HL-60/S4 treated with retinoic acid at 250 ng/mL for 4 days and 3 days (cell line): ENCODE measurements around the gene PNCK.

Source experiments
- in situ Hi-C: fragments of 300-500 bp; cut with MboI; formaldehyde crosslinking; loops from 2 replicates; pipeline ENCODE4 v1.7.0; 2022; ENCODE audit warnings: low sequenced_read_pairs

The PNCK gene

DNA sequence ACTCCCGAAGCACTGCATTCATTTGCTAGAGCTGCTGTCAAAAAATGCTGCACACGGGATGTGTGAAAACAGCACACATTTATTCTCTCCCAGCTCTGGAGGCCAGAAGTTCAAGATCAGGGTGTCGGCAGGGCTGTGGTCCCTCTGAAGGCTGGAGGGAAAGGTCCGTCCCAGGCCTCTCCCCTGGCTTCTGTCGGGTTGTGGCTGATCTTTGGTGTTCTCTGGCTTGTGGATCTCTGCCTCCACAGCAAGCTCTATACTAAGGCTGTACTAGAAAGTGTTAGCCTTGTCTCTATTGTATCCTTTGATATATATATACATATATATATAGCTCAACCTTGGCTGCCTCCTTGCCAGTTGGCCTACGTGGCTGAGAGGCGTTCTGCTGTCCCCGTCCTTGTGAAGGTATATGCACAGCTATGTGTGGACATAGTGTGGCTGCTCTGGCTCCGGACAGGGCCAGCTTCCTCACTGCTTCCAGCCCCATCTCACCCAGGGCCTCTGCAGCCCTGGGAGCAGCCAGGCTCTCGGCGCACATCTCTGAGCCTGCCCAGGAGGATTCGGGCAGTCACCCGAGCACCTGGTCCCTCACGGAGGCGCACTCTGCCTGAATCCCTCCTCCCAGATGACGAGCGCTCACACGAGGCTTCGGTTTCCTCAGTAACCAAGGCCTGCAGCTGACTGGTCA lies 41.6 kb downstream of the PNCK start:
- in situ Hi-C loops, result no loop called here

DNA sequence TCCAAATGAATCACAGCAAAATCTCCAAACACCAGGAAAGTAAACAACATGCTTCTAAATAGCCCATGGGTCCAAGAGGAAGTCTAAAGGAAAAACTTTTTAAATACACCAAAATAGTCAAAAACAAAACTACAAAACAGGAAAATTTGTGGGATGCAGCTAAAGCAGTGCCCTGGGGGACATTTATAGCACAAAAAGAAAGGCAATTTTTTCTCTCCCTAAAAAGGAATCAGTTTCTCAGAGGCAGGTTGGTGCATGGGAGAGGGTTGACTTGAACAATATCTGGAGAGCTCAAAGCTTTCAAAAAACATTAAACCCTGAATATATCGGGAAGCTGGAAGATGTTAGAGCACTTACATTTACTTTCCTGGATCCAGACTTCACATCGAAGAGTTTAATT lies 42.3 kb downstream of the PNCK start:
- in situ Hi-C loops, result no loop called here

DNA sequence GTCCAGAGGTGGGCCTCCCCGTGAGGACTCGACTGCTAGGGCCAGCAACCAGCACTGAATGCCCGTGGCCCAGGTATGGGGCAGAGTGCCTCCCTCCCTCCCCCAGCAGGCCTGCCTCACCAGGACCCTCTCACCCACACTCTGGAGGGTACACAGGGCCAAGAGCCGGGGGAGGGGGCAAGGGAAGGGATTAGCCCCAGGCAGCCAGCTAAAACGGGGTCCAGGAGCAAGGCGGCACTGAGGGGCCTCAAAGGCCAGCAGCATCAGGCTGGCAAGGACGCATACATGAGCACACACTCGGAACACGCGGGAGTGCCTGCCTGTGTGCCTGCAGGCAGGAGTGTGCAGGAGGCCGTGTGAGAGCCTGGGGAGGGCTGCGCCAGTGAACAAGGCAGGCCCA lies 44.9 kb downstream of the PNCK start:
- in situ Hi-C loops, result no loop called here

DNA sequence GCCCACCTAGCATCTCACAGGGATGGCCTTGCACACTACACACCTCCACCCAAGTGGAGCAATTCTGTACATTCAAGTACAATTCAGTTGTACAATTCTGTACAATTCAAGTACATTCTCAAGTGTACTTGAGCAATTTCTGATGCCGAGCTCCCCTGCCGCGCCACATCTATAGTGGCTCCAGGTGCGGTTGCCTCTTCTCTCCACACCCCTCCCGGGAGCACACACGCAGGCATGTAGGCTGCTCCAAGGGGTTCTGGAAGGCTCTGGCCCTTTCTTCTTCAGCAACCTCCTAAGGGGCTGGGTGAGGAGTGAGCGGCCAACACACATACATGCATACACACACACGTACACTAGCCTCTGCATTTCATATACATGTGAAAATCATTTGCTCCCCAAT lies 45.5 kb downstream of the PNCK start:
- in situ Hi-C loops, result no loop called here

DNA sequence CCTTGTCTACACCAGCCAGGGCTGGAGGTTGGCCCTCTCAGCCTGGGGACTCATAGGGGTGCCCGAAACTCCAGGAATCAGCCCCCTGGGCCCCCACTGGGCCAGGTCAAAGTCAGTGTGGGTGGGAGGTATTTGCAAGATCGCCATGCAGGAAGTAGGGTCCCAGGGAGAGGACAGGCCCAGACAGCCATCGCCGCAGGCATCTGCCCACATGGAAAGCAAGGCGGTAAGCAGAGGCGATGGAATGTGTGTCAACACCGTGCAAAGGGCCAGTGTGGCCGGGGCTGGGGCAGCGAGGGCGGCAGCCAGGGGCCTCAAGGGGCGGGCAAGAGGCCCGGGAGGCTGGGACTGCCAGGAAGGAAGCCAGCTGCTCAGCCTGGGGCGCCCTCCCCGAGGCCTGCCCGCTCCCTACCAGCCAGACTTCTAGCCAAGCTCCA lies 45.9 kb downstream of the PNCK start:
- in situ Hi-C loops, result no loop called here

DNA sequence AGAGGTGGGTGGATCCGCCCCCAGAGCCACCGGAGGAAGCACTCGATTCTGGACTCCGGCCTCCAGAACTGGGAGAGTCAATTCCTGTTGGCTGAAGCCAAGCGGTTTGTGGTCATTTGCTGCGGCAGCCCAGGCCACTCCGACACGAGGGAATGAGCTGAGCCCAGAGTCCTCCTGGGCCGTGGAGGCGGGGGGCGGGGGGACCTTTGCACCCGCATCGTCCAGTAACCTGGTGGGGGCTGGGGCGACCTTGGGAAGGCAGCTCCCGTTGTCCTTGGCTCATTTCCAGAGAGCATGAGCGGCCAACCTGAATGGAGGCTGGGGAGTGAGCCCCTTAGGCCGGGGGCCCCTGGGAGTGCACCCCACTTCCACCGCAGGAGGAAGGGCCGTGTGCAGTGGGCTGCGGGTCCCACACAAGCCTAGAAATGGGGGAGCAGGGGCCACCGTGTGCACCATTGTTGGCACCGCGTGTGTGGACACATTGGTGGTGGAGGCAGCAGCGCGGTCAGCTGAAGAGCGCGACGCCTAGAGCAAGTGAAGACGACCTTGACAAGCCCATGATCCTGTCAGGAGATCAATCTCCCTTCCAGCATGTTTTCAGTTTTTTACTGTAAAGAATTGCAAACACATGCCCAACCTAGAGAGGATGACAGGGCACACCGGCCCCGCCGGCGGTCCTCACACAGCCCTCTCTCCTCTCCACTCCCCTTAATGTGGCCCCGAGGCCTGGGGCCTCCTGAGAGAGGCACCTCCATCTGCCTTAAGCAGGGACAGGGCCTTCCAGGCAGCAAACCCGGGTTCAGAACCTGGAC lies 46.5 kb downstream of the PNCK start:
- in situ Hi-C loops, result no loop called here

DNA sequence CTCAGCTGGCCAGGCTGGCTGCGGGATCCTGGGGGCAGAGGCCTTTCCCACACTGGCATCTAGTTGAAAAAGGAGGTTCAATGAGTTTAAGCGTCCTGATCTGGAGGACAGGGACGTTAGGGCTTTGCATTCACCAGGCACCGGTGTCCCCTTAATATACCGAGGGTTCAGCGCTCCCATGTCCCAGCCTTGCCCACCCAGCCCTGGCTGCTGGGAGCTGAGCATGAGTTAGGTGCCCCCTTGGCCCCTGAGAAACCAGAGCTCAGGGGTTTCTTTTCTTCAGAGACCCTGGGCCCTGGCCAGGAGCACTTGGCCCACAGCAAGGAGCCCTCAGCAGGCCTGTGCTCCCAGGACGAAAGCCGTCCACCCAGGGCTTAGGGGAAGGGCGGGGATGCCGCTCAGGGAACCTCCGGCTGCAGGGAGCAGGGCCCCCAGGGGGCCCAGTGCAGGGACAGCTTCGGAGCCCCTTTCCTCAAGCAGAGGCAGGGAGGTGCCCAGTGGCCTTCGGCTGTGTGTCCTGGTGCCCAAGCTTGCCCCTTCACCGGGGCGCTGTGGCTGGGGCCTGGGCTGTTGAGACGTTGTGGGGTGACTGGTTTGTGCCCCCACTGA lies 47.5 kb downstream of the PNCK start:
- in situ Hi-C loops, result no loop called here

DNA sequence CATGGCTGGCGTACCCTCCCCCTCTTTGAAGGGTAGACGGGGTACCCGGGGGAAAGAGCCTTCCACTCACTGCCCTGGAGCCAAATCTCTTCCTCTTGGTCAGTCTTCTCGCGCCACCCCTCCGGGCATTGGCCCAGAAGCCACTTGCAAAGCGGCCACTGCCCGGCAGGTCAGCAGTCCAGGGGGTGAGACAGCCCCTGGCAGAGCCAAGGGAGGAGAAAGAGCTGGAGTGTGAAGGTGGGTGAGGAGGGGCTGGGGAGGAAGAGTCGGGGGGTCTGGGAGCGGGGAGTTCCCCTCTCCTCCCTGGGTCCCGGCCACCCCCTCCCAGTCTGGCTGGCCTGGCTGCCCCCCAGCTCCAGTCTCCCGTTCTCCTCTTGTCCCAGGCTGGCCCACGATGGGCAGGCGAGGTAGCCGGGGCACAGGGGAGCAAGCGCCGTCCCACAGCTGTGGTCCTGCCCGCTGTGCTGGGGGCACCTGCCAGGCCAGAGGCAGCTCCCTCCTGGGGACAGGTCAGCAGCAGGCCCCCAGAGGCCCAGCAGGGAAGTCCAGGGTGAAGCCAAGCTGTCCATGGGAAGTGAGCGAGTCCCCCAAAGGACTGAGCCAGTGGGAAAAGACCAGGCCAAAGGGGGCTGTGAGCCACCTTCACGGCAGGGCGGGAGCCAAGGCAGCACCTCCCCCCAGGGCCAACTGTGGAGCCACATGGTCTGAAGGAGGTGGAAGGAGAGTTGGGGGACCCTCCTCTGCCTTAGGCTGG lies 48.2 kb downstream of the PNCK start:
- in situ Hi-C loops, result no loop called here

DNA sequence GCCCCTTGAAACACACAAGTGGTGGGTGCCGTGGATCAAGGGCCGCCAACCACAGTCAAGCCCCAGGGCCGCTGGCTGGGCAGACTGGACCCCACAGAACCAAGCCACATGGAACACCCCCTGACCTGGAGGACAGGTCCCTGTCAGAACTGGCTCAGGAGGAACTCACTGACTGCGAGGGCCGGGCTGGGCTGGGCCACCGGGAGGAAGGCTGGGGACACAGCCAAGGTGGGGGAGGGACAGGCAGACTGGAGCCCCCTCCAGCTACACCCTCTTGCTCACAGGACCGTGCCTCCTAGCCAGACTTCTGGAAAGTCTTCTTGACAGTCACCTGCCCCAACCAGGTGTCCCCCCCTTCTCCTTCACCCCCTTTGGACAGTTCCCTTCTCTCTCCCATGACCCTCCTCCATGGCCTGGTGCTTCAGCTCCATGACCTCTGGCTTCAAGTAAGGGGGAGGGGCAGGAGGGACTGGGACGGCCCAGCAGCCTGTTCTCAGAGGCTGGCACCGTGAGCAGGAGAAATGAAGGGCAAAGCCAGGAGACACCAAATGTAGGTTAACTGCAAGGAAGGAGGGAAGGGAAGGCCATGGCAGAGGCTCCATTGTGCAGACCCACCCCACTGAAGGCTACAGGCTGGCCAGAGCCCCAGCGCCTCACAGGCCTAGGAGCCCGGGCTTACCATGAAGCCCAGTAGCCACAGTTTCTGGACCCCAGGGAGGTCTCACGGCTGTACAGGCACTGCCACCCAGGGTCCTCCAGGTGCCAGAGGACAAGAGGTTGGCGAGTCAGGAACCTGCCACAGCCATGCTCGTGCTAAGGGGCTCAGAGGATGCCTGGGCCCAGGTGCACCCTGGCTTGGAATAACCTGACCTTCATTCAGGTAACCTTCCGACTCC lies 49.2 kb downstream of the PNCK start:
- in situ Hi-C loops, result no loop called here

DNA sequence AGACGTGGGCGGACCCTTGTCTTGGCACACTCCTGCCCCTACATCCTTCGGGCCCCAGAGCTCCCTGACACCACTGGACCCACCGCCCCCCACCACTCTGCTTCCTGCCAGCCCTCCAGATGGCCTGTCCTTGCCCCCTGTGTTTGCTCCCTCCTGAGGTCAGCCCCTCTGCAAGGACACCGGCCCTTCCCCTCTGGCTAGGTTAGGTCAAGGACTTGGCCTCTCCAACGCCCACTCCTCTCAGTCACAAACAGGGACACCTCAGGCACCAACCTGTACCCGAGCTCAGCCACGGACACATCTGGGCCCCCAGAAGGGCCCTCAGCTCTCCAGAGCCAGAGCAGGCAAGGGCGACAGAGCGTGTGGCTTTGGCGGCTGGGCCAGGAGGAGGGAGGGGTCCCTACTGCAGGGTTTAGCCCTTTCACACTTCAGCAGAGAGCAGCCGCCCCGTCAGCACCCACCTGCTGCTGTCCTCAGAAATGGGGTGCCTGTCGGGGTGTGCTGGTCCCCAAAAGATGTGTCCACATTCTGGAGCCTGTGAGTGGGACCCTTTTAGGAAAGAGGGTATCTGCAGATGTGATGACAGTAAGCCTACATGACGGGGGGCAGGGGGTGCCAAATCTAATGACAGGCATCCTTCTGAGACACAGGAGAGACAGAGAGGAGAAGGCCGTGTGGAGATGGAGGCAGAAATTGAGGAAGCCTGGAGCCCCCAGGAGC lies 50.1 kb downstream of the PNCK start:
- in situ Hi-C loops, result no loop called here

DNA sequence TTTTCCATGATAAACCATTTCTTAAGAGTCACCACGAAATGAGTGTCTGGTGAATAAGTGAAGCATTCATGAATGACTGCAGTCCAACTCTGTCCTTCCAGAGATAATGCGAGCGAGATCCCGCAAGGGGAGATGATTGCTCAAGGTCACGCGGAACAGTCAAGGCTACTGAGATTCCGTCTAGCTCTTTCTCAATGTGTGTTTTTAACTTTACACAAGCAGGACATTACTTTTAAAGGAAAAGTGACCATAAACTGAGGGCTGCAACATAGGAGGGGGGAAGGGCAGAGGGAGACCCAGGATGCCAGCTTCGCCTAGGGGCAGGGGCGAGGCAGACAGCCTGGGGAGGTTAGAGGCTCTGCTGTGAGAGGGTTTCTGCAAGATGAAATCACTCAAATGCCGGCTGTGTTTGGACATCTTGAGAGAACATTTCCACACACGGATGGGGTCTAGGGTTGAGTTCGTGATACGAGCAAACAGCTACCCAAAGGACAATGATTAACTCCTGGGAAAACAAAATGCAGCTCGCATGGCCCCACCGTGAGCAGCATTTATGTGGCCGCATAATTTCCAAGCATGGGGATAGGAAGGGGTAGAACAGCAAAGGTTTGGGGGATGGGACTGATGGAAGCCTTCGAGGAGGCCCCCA lies 50.8 kb downstream of the PNCK start:
- in situ Hi-C loops, result no loop called here

DNA sequence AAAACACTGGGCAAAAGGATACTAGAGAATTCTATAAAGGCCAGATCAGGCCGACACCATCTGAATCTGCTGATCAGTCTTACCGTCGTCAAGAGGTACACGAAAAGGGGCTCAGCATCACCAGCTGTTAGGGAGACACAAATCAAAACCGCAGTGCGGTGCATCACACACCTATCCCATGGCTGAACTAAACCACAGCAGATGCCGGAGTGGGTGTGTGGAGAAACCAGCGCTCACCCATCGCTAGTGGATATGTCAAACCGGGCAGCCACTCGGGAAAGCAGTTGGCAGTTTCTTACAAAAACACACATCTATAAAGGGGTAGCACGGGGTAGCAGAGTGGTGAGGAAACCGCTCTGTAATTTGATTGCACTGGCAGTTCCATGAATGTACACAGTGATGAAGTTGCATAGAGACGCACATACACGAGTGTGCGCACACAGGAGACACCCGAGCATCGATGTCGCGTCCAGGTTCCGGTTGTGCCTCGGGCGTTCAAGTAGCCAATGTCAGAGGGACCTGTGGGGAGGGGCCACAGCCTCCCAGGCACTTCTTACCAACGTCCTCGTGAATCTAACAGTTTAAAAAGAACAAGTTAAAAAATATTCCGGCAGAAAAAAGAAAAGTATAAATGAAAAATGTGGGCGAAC lies 51.5 kb downstream of the PNCK start:
- in situ Hi-C loops, result no loop called here

DNA sequence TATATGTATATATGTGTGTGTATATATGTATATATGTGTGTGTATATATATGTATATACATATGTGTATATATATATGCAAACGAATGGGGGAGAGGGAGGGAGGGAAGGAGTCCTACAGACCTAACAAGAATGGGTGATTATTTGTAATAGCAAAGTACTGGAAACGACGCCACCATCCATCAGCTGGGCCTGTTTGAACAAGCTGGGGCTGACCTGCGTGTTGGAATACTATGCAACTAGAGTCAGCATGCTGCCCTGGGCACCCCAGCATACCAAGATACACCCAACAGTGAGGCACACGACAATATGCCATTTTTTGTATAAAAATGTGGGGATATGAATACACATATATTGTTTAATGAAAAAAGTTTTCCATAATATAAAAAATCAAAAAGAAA lies 53.0 kb downstream of the PNCK start:
- in situ Hi-C loops, result no loop called here
